G401 (cell line): Measurements from ENCODE around the gene POLR2H. TPM values are rescaled to one million over a fixed set of nuclear protein-coding genes. Genes with fewer than 3 reads are reported as not detected.

Source experiments
- DNase-seq: peaks from one replicate; pipeline ENCODE4 v3.0.0-alpha.2; 2015; ENCODE audit warnings: low spot score
- in situ Hi-C: cut with HindIII; loops from 2 replicates; pipeline ENCODE4 v1.10.0; 2016; ENCODE audit warnings: low sequenced_read_pairs, mixed read lengths
- total RNA-seq: library from RNA; depleted of rRNA; stranded (reverse); fragments of >200 nt; shearing (Covaris generic); gene quantifications from 2 replicates; pipeline ENCODE4 v1.2.3, GENCODE V29; 2014; rRNA removed

POLR2H gene
- 136 and 144 TPM in 2 replicates for total RNA-seq

GRCh38 chr3:184361532-184361931 is at the start of gene POLR2H, which contains the start of gene CLCN2:
Gene POLR2H, plus strand, starts transcription at chr3:184361710. Its CDS starts 1,783 bp downstream, at chr3:184363493.
Gene CLCN2, minus strand, starts transcription at chr3:184361605. Its CDS starts 126 bp downstream, at chr3:184361479.
- no peak for DNase-seq
- in situ Hi-C loops: no loop called here

GRCh38 chr3:184314363-184314699 is 47.2 kb upstream of the POLR2H start, which contains the start of gene EIF4G1:
Gene EIF4G1, plus strand, starts transcription at chr3:184314606. Its CDS starts 1,191 bp downstream, at chr3:184315797.
- peak; percentile 92 for DNase-seq
- in situ Hi-C loops: no loop called here

- in situ Hi-C loops: no loop called here
- DNase-seq: peak; percentile 43
These were observed 46.6 kb upstream of the POLR2H start for GRCh38 chr3:184314700-184315542.

GRCh38 chr3:184315543-184315867 is 46.0 kb upstream of the POLR2H start:
- DNase-seq: peak; percentile 12
- in situ Hi-C loops: no loop called here

- in situ Hi-C loops: no loop called here
- DNase-seq: no peak
These were observed 45.4 kb upstream of the POLR2H start for GRCh38 chr3:184315871-184316661.

GRCh38 chr3:184316792-184317191 is 44.7 kb upstream of the POLR2H start:
- in situ Hi-C loops: no loop called here
- DNase-seq: no peak

- DNase-seq: no peak
These were observed 44.3 kb upstream of the POLR2H start for GRCh38 chr3:184317201-184317600.

GRCh38 chr3:184320104-184320445 is 41.4 kb upstream of the POLR2H start:
- peak; percentile 85 for DNase-seq
- in situ Hi-C loops: no loop called here

More at GRCh38 chr3:184317201-184317600, 44.3 kb upstream of the POLR2H start:
- in situ Hi-C loops: no loop called here

GRCh38 chr3:184321666-184322065 is 39.8 kb upstream of the POLR2H start:
- in situ Hi-C loops: no loop called here
- no peak for DNase-seq

- in situ Hi-C loops: no loop called here
- DNase-seq: no peak
These were observed 38.6 kb upstream of the POLR2H start for GRCh38 chr3:184322731-184323487.

- DNase-seq: no peak
- in situ Hi-C loops: no loop called here
These were observed 37.8 kb upstream of the POLR2H start for GRCh38 chr3:184323696-184324095.

GRCh38 chr3:184325269-184325668 is 36.2 kb upstream of the POLR2H start:
- in situ Hi-C loops: no loop called here
- no peak for DNase-seq

- no peak for DNase-seq
- in situ Hi-C loops: no loop called here
These were observed 35.7 kb upstream of the POLR2H start for GRCh38 chr3:184325715-184326369.

- DNase-seq: no peak
- in situ Hi-C loops: no loop called here
These were observed 34.3 kb upstream of the POLR2H start for GRCh38 chr3:184327171-184327570.

- DNase-seq: no peak
- in situ Hi-C loops: no loop called here
These were observed 33.0 kb upstream of the POLR2H start for GRCh38 chr3:184328516-184328915.

- no peak for DNase-seq
- in situ Hi-C loops: no loop called here
These were observed 29.0 kb upstream of the POLR2H start for GRCh38 chr3:184332370-184333090.

GRCh38 chr3:184333190-184333589 is 28.3 kb upstream of the POLR2H start:
- no peak for DNase-seq
- in situ Hi-C loops: no loop called here

- DNase-seq: no peak
- in situ Hi-C loops: no loop called here
These were observed 27.8 kb upstream of the POLR2H start for GRCh38 chr3:184333700-184334099.
